ENCODE results near the gene CRELD2.

DNA sequence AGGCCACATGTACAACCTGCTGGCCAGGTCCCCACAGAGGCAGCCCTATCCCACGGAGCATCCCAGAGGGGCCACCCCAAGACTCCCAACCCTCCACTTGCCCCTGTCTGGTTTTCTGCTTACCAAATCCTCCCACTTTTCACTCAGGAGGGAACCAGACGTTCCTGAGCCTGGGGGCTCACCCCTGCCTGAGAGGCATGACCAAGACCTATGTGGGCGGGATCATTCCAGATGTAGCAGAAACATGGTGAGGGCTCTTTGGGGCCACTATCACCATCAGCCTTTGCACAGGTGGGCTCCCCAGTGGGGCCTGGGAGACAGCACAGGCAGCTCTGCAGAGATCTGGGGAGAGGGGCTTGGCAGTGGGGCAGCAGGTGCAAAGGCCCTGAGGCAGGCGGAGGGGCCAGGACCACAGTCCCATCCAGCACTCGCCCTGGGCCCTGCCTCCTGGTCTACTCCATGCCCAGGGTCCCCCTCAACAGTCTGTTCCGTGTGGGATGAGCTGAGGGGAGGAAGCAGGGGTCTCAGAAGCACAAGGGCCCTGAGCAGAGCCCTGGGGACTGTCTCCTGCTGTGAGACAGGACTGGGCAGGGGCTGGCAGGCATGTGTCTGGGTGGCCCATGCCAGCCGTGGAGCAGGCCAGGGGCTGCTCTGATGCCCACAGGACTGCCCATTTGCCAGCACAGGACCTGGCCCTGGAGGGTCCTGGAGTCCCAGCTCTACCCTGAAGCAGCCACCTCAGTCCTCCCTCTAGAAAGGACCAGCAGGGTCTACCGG is 51.5 kb downstream of the CRELD2 start:
- no peak for TF ChIP-seq ELF4 (IDR thresholded peaks at IDR 0.05)
- no peak for TF ChIP-seq TARDBP (IDR thresholded peaks at IDR 0.05)
- no peak for TF ChIP-seq SP1 (IDR thresholded peaks at IDR 0.05)
